ENCODE data around the gene DYSF. TPM values are rescaled to one million over a fixed set of nuclear protein-coding genes. Genes with fewer than 3 reads are reported as not detected.

Gene DYSF
- total RNA-seq, 4 donors from 2014 or later: 10.3 to 14.9 (median 14.4) TPM

- Histone ChIP-seq H3K4me3 (replicated peaks in 1 of 3) (no peak overlapping the region), H3K27me3 (no peaks in the 10 kb centered on the region), H3K9me3 (no peaks in the 10 kb centered on the region), H3K4me1 (peaks cover 0 to 3% of the 10 kb centered on the region in 2 donors), H3K36me3 (no peaks in the 10 kb centered on the region), H3K27ac (peak overlapping the region in 2 of 3 donors; percentile 6 to 36)
- WGBS, 2 donors: 64% methylated on average over 9 of the region's 9 CpGs
- intact Hi-C loops (cut with DNase I): loop anchor here (5.0 kb wide), 2 partner anchors 62 to 382 kb away; no protein-coding TSS in a partner anchor
- TF ChIP-seq CTCF (IDR thresholded peaks at IDR 0.05): no peak
- no peak for DNase-seq
Observed at GRCh38 chr2:71544919-71545571, 91.7 kb downstream of the DYSF start.

GRCh38 chr2:71545572-71546274, 92.4 kb downstream of the DYSF start:
- H3K36me3 ChIP-seq: no peaks in the 10 kb centered on the region
- intact Hi-C loops (cut with DNase I): loop anchor here (5.0 kb wide), 2 partner anchors 62 to 382 kb away; no protein-coding TSS in a partner anchor
- no peaks in the 10 kb centered on the region for H3K9me3 ChIP-seq
- no peaks in the 10 kb centered on the region for H3K27me3 ChIP-seq
- peaks cover 0 to 3% of the 10 kb centered on the region in 2 donors for H3K4me1 ChIP-seq
- TF ChIP-seq POLR2A (IDR thresholded peaks at IDR 0.05) (no peak), CTCF (IDR thresholded peaks at IDR 0.05) (peak; percentile 51 to 91 (median 81))
- no peak overlapping the region for H3K4me3 ChIP-seq (replicated peaks in 1 of 3)
- DNase-seq: peak; percentile 73 to 74
- 15 to 26% methylated on average over 22 of the region's 22 CpGs for WGBS, 2 donors
- peak overlapping the region in 2 of 3 donors; percentile 47 to 57 for H3K27ac ChIP-seq

GRCh38 chr2:71546275-71546638, 92.9 kb downstream of the DYSF start:
- no peaks in the 10 kb centered on the region for H3K27me3 ChIP-seq
- WGBS, 2 donors: 28 to 31% methylated on average over 3 of the region's 3 CpGs
- H3K27ac ChIP-seq: peak overlapping the region in 2 of 3 donors; percentile 47 to 57
- H3K9me3 ChIP-seq: no peaks in the 10 kb centered on the region
- TF ChIP-seq CTCF (IDR thresholded peaks at IDR 0.05) (no peak), POLR2A (IDR thresholded peaks at IDR 0.05) (no peak)
- peaks cover 0 to 3% of the 10 kb centered on the region in 2 donors for H3K4me1 ChIP-seq
- intact Hi-C loops (cut with DNase I): loop anchor here (5.0 kb wide), 2 partner anchors 61 to 381 kb away; no protein-coding TSS in a partner anchor
- DNase-seq: no peak
- no peak overlapping the region for H3K4me3 ChIP-seq (replicated peaks in 1 of 3)
- no peaks in the 10 kb centered on the region for H3K36me3 ChIP-seq

GRCh38 chr2:71546777-71547281, 93.5 kb downstream of the DYSF start:
- Histone ChIP-seq H3K36me3 (no peaks in the 10 kb centered on the region), H3K4me3 (replicated peaks in 1 of 3) (no peak overlapping the region), H3K27me3 (no peaks in the 10 kb centered on the region), H3K27ac (no peak overlapping the region), H3K4me1 (peaks cover 0 to 3% of the 10 kb centered on the region in 2 donors), H3K9me3 (no peaks in the 10 kb centered on the region)
- TF ChIP-seq POLR2A (IDR thresholded peaks at IDR 0.05) (no peak), CTCF (IDR thresholded peaks at IDR 0.05) (no peak)
- DNase-seq: no peak
- intact Hi-C loops (cut with DNase I): loop anchor here (5.0 kb wide), 2 partner anchors 60 to 380 kb away; no protein-coding TSS in a partner anchor
- 90 to 95% methylated on average over 14 of the region's 14 CpGs for WGBS, 2 donors
